Esophagus muscularis mucosa (tissue), 4 donors: ENCODE measurements around the gene ITLN1. TPM values are rescaled to one million over a fixed set of nuclear protein-coding genes. Genes with fewer than 3 reads are reported as not detected.
"Not testable (repeated sequence)": the region's sequence is repeated elsewhere in the genome, so short reads cannot be mapped to it uniquely, and the experiment has no call there.

Experiments used
- DNase-seq: peaks from one replicate; pipeline ENCODE4 v3.0.0-alpha.2; 2017; ENCODE audit errors: extremely low spot score
- H3K27ac ChIP-seq, 4 donors: fragments of 200-600 bp; sonication (generic); replicated peaks in 1 of 4; 1 replicate in 3 of 4; 2 replicates in 1 of 4; pipeline ENCODE4 v1.5.1; 2016 to 2019; ENCODE audit warnings: mild to moderate bottlenecking in 1 of 4
- H3K27me3 ChIP-seq, 4 donors: fragments of 200-600 bp; sonication (generic); one replicate each; pipeline versions ENCODE4 v1.5.1 to v1.6.0; 2016 to 2019
- H3K36me3 ChIP-seq, 4 donors: fragments of 200-600 bp; sonication (generic); one replicate each; pipeline ENCODE4 v1.5.1; 2016 to 2019
- H3K4me1 ChIP-seq, 4 donors: fragments of 200-600 bp; sonication (generic); one replicate each; pipeline ENCODE4 v1.5.1; 2016 to 2019
- H3K4me3 ChIP-seq, 4 donors: fragments of 200-600 bp; sonication (generic); 1 replicate in 2 of 4; 2 replicates in 2 of 4; pipeline ENCODE4 v1.5.1; 2016 to 2019; ENCODE audit warnings: mild to moderate bottlenecking in 4 of 4, moderate library complexity in 1 of 4
- H3K9me3 ChIP-seq, 4 donors: fragments of 200-600 bp; sonication (generic); 1 replicate in 3 of 4; 2 replicates in 1 of 4; pipeline ENCODE4 v1.5.1; 2016 to 2019
- CTCF ChIP-seq, 3 experiments: fragments of 200-600 bp in 2 of 3; fragments of 450-650 bp in 1 of 3; sonication (generic) in 2 of 3; IDR thresholded peaks; one replicate each; pipeline ENCODE4 v1.5.1; 2017 to 2019; ENCODE audit warnings: antibody characterized with exemption in 3 of 3, mild to moderate bottlenecking in 2 of 3, moderate library complexity in 1 of 3
- EP300 ChIP-seq: sonication (generic); formaldehyde crosslinking; IDR thresholded peaks from one replicate; pipeline ENCODE4 v1.6.1; 2017; ENCODE audit warnings: antibody characterized with exemption
- POLR2A ChIP-seq: fragments of 450-650 bp; IDR thresholded peaks from one replicate; pipeline ENCODE4 v1.6.1; 2017; ENCODE audit warnings: antibody characterized with exemption, moderate library complexity, mild to moderate bottlenecking, low read depth
- POLR2AphosphoS5 ChIP-seq, 2 donors: sonication (generic); formaldehyde crosslinking; IDR thresholded peaks; one replicate each; pipeline ENCODE4 v1.6.1; 2017; ENCODE audit warnings: antibody characterized with exemption in 2 of 2
- WGBS: methylation state at CpG from one replicate; pipeline ENCODE4 v1.1.5; 2018; 5-methylcytosine and 5-hydroxymethylcytosine counted together
- intact Hi-C: fragments of 100-400 bp; cut with DNase I; formaldehyde crosslinking; loops from one replicate; pipeline ENCODE4 v1.15.1; 2023
- total RNA-seq, 4 donors: library from RNA; depleted of rRNA; stranded (reverse); fragments of >200 nt; gene quantifications; one replicate each; pipeline versions ENCODE4 v1.1.0 to v1.2.1, GENCODE V29; 2016

ITLN1 gene
- total RNA-seq, 4 donors from 2014 or later, result 0.66 to 2.2 TPM; not detected in 2

- 46% methylated on average over 2 of the region's 2 CpGs for WGBS
- Histone ChIP-seq H3K9me3 (peaks cover 0 to 6% (median 0%) of the 10 kb centered on the region in 4 donors), H3K4me3 (no peak overlapping the region), H3K27ac (no peak overlapping the region), H3K4me1 (no peaks in the 10 kb centered on the region), H3K27me3 (no peaks in the 10 kb centered on the region), H3K36me3 (no peaks in the 10 kb centered on the region)
- intact Hi-C loops, result no loop called here
- no peak for TF ChIP-seq POLR2AphosphoS5 (IDR thresholded peaks at IDR 0.05)
- no peak for TF ChIP-seq POLR2A
- no peak for DNase-seq
Observed at GRCh38 chr1:160888926-160889325, 3.9 kb upstream of the ITLN1 start.

GRCh38 chr1:160887071-160887470 is 2.1 kb upstream of the ITLN1 start:
- H3K27me3 ChIP-seq, result no peaks in the 10 kb centered on the region
- 65% methylated on average over 2 of the region's 2 CpGs for WGBS
- no peak overlapping the region for H3K27ac ChIP-seq
- no peak overlapping the region for H3K4me3 ChIP-seq
- intact Hi-C loops, result no loop called here
- TF ChIP-seq CTCF (IDR thresholded peaks at IDR 0.05) (no peak), POLR2A (no peak), EP300 (no peak), POLR2AphosphoS5 (IDR thresholded peaks at IDR 0.05) (no peak)
- no peak for DNase-seq
- H3K4me1 ChIP-seq, result no peaks in the 10 kb centered on the region
- no peaks in the 10 kb centered on the region for H3K9me3 ChIP-seq
- H3K36me3 ChIP-seq, result no peaks in the 10 kb centered on the region

- intact Hi-C loops, result no loop called here
- TF ChIP-seq POLR2A, result no peak
- no peak for TF ChIP-seq EP300
- TF ChIP-seq CTCF (IDR thresholded peaks at IDR 0.05), result peak in 1 of 3 experiments; percentile 12
- no peaks in the 10 kb centered on the region for H3K36me3 ChIP-seq
- H3K9me3 ChIP-seq, result no peaks in the 10 kb centered on the region
- no peaks in the 10 kb centered on the region for H3K27me3 ChIP-seq
- no peaks in the 10 kb centered on the region for H3K4me1 ChIP-seq
- DNase-seq, result peak; percentile 91
- no peak overlapping the region for H3K4me3 ChIP-seq
- 62% methylated on average over 6 of the region's 6 CpGs for WGBS
- H3K27ac ChIP-seq, result no peak overlapping the region
Observed at GRCh38 chr1:160884579-160884978, 401 bp downstream of the ITLN1 start.

- DNase-seq, result peak; percentile 64
- Histone ChIP-seq H3K27ac (no peak overlapping the region), H3K4me1 (no peaks in the 10 kb centered on the region), H3K9me3 (no peaks in the 10 kb centered on the region), H3K36me3 (no peaks in the 10 kb centered on the region), H3K27me3 (no peaks in the 10 kb centered on the region), H3K4me3 (no peak overlapping the region)
- TF ChIP-seq EP300 (no peak), CTCF (IDR thresholded peaks at IDR 0.05) (no peak), POLR2A (no peak), POLR2AphosphoS5 (IDR thresholded peaks at IDR 0.05) (no peak)
- intact Hi-C loops, result no loop called here
- WGBS, result 85% methylated on average over 13 of the region's 13 CpGs
Observed at GRCh38 chr1:160883581-160884513, 1.1 kb downstream of the ITLN1 start.

GRCh38 chr1:160882582-160882981 is 2.4 kb downstream of the ITLN1 start:
- Histone ChIP-seq H3K4me3 (no peak overlapping the region), H3K36me3 (no peaks in the 10 kb centered on the region), H3K9me3 (no peaks in the 10 kb centered on the region), H3K27ac (no peak overlapping the region), H3K4me1 (no peaks in the 10 kb centered on the region), H3K27me3 (no peaks in the 10 kb centered on the region)
- intact Hi-C loops, result no loop called here
- TF ChIP-seq POLR2A, result no peak
- TF ChIP-seq POLR2AphosphoS5 (IDR thresholded peaks at IDR 0.05), result no peak
- no peak for TF ChIP-seq EP300
- no peak for TF ChIP-seq CTCF (IDR thresholded peaks at IDR 0.05)
- 91% methylated on average over 1 of the region's 1 CpG for WGBS
- DNase-seq, result peak; percentile 3

- H3K4me3 ChIP-seq, H3K27me3 ChIP-seq, H3K4me1 ChIP-seq, H3K36me3 ChIP-seq, DNase-seq, intact Hi-C loops, H3K9me3 ChIP-seq, H3K27ac ChIP-seq: not testable (repeated sequence)
- WGBS, result 83% methylated on average over 6 of the region's 7 CpGs
Observed at GRCh38 chr1:160881264-160881663, 3.7 kb downstream of the ITLN1 start.
